Smooth muscle cell of the brain vasculature (primary cell): ENCODE results near the gene TAF8.

Experiments used
- DNase-seq: peaks from one replicate; pipeline ENCODE4 v3.0.0-alpha.2; 2012; ENCODE audit warnings: low read depth, low spot score

The TAF8 gene

GRCh38 chr6:42095776-42096541, 45.6 kb downstream of the TAF8 start:
- no peak for DNase-seq

GRCh38 chr6:42099340-42100028, 49.2 kb downstream of the TAF8 start:
- DNase-seq = no peak

- no peak for DNase-seq
Measured at GRCh38 chr6:42100029-42100901, 49.9 kb downstream of the TAF8 start.

GRCh38 chr6:42101186-42101657, 50.9 kb downstream of the TAF8 start:
- no peak for DNase-seq

GRCh38 chr6:42103216-42103615, 52.9 kb downstream of the TAF8 start:
- DNase-seq = no peak

GRCh38 chr6:42103753-42104094, 53.4 kb downstream of the TAF8 start:
- DNase-seq = no peak

- no peak for DNase-seq
Measured at GRCh38 chr6:42104095-42104803, 53.9 kb downstream of the TAF8 start.

- DNase-seq = no peak
Measured at GRCh38 chr6:42104804-42105125, 54.4 kb downstream of the TAF8 start.

GRCh38 chr6:42105156-42105648, 54.9 kb downstream of the TAF8 start:
- no peak for DNase-seq

- DNase-seq = no peak
Measured at GRCh38 chr6:42105709-42106108, 55.4 kb downstream of the TAF8 start.

GRCh38 chr6:42106112-42107023, 56.0 kb downstream of the TAF8 start:
- no peak for DNase-seq

GRCh38 chr6:42108071-42108470, 57.7 kb downstream of the TAF8 start:
- DNase-seq = no peak

GRCh38 chr6:42110683-42111082, 60.4 kb downstream of the TAF8 start:
- DNase-seq = no peak

- DNase-seq = no peak
Measured at GRCh38 chr6:42112351-42112750, 62.0 kb downstream of the TAF8 start.

- no peak for DNase-seq
Measured at GRCh38 chr6:42113936-42114636, 63.8 kb downstream of the TAF8 start.

- no peak for DNase-seq
Measured at GRCh38 chr6:42117843-42118161, 67.5 kb downstream of the TAF8 start.

GRCh38 chr6:42118162-42119001, 68.1 kb downstream of the TAF8 start:
- DNase-seq = no peak

GRCh38 chr6:42120895-42121865, 70.9 kb downstream of the TAF8 start:
- no peak for DNase-seq
